CD4-positive, CD25-positive, alpha-beta regulatory T cell (primary cell): ENCODE results near the gene GATA6. TPM values are rescaled to one million over a fixed set of nuclear protein-coding genes. Genes with fewer than 3 reads are reported as not detected.

Source experiments
- ATAC-seq, 2 donors: fragments of 150-1000 bp; cut with Tn5 transposase; one replicate each; pipeline ENCODE4 v1.10.0; 2021; ENCODE audit warnings: low read depth in 2 of 2, moderate number of reproducible peaks in 2 of 2, moderate library complexity in 1 of 2
- DNase-seq, 3 donors: peaks; one replicate each; pipeline versions ENCODE4 v3.0.0 to v3.0.0-alpha.2; 2012 to 2022; ENCODE audit warnings: mixed read lengths in 1 of 3
- H3K27ac ChIP-seq: one replicate; pipeline ENCODE4 v1.7.0; 2013; ENCODE audit warnings: mild to moderate bottlenecking, low read length; ENCODE audit not compliant: insufficient read depth, poor library complexity, severe bottlenecking
- H3K27me3 ChIP-seq: one replicate; pipeline ENCODE4 v1.7.0; 2013; ENCODE audit warnings: low read length; ENCODE audit not compliant: control insufficient read depth, insufficient read depth
- H3K36me3 ChIP-seq: one replicate; pipeline ENCODE4 v1.7.0; 2013; ENCODE audit warnings: mild to moderate bottlenecking, low read length, moderate library complexity; ENCODE audit not compliant: control insufficient read depth, insufficient read depth
- H3K4me1 ChIP-seq: 2 replicates; pipeline ENCODE4 v1.7.0; 2013; ENCODE audit warnings: mild to moderate bottlenecking, low read length; ENCODE audit not compliant: insufficient read depth, control insufficient read depth, poor library complexity, severe bottlenecking
- H3K4me3 ChIP-seq: one replicate; pipeline ENCODE4 v1.7.0; 2013; ENCODE audit warnings: low read depth, mild to moderate bottlenecking, low read length, moderate library complexity
- H3K9me3 ChIP-seq, 2 experiments: 1 replicate in 1 of 2; 2 replicates in 1 of 2; pipeline ENCODE4 v1.7.0; 2013; ENCODE audit warnings: low read length in 2 of 2, mild to moderate bottlenecking in 1 of 2, moderate library complexity in 1 of 2; ENCODE audit not compliant: control insufficient read depth in 2 of 2
- H3K27ac Mint-ChIP-seq, 3 donors: one replicate each; pipeline ENCODE4 v1.8.0; 2020 to 2022; ENCODE audit warnings: mild to moderate bottlenecking in 3 of 3, mixed read lengths in 3 of 3, moderate library complexity in 2 of 3
- H3K27me3 Mint-ChIP-seq: one replicate; pipeline ENCODE4 v1.8.0; 2022; ENCODE audit warnings: mild to moderate bottlenecking, mixed read lengths
- H3K36me3 Mint-ChIP-seq: one replicate; pipeline ENCODE4 v1.8.0; 2020; ENCODE audit warnings: mixed read lengths
- H3K4me1 Mint-ChIP-seq, 4 donors: one replicate each; pipeline ENCODE4 v1.8.0; 2020 to 2022; ENCODE audit warnings: mixed read lengths in 4 of 4, mild to moderate bottlenecking in 1 of 4
- H3K4me3 Mint-ChIP-seq, 4 donors: one replicate each; pipeline ENCODE4 v1.8.0; 2020 to 2022; ENCODE audit warnings: mild to moderate bottlenecking in 4 of 4, mixed read lengths in 4 of 4, moderate library complexity in 3 of 4
- H3K9me3 Mint-ChIP-seq, 7 donors: one replicate each; pipeline ENCODE4 v1.8.0; 2020 to 2022; ENCODE audit warnings: mixed read lengths in 7 of 7, mild to moderate bottlenecking in 3 of 7, moderate library complexity in 2 of 7
- polyA plus RNA-seq, 4 donors: library from polyadenylated mRNA; unstranded; fragments of 300-500 nt; fragmentation: Illumina TruSeq; gene quantifications; one replicate each; pipeline ENCODE4 v1.2.3, GENCODE V29; 2021
- total RNA-seq: library from RNA; stranded (reverse); gene quantifications from one replicate; pipeline ENCODE4 v1.2.3, GENCODE V29; 2022

Gene GATA6
- total and polyA plus RNA-seq, 5 donors from 2014 or later, result 0.10 TPM; not detected in 4

DNA sequence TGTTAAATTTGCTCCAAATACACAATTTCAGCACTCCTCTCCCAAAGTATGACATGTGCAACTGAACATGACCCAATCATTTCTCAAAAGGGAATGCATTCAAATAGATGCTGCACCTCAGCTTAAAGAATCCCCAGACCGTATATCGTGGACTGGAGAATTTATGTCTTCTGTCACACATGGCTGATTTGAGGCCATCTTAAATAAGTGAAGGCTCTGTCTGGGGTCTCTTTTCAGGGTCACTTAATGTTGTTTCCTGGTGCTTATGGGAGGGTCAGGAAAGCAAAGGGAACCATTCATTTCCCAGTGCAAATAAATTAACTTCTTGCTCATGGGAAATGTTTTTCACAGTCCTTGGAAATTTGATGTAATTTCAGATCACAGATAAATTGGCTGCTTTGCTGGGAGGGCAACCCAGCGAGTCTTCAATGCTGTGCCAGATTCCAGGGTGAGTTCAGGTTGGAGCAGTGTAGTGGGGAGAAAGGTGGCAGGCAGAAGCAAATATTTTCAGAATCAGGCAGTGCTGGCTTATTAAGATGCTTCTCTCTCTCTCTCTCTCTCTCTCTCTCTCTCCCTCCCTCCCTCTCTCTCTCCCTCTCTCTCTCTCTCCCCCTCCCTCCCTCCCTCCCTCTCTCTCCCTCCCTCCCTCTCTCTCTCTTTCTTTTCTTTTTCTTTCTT lies 34.3 kb downstream of the GATA6 start:
- DNase-seq, result no peak
- H3K4me3 ChIP-seq, result no peak overlapping the region
- no peaks in the 10 kb centered on the region for H3K9me3 ChIP-seq
- H3K27ac ChIP-seq, result no peak overlapping the region
- Mint-ChIP-seq H3K9me3 (peaks cover 0 to 1% (median 0%) of the 10 kb centered on the region in 7 donors), H3K27ac (no peak overlapping the region), H3K36me3 (no peaks in the 10 kb centered on the region), H3K4me3 (no peak overlapping the region), H3K4me1 (no peaks in the 10 kb centered on the region), H3K27me3 (peaks cover 14% of the 10 kb centered on the region)
- H3K4me1 ChIP-seq, result no peaks in the 10 kb centered on the region
- ATAC-seq, result no peak
- no peaks in the 10 kb centered on the region for H3K36me3 ChIP-seq
- H3K27me3 ChIP-seq, result no peaks in the 10 kb centered on the region

GRCh38 chr18:22204214-22204536 lies 34.8 kb downstream of the GATA6 start:
- Mint-ChIP-seq H3K27ac (no peak overlapping the region), H3K4me3 (no peak overlapping the region)

GRCh38 chr18:22204996-22205395 lies 35.6 kb downstream of the GATA6 start:
- Mint-ChIP-seq H3K4me1 (no peaks in the 10 kb centered on the region), H3K9me3 (peaks cover 0 to 1% (median 0%) of the 10 kb centered on the region in 7 donors)

More at GRCh38 chr18:22204214-22204536, 34.8 kb downstream of the GATA6 start:
- H3K36me3 Mint-ChIP-seq, result no peaks in the 10 kb centered on the region
- H3K27ac ChIP-seq, result no peak overlapping the region
- no peaks in the 10 kb centered on the region for H3K4me1 ChIP-seq
- H3K9me3 Mint-ChIP-seq, result peaks cover 0 to 1% (median 0%) of the 10 kb centered on the region in 7 donors
- DNase-seq, result no peak
- no peak for ATAC-seq
- H3K27me3 Mint-ChIP-seq, result peaks cover 14% of the 10 kb centered on the region
- no peaks in the 10 kb centered on the region for H3K4me1 Mint-ChIP-seq
- H3K9me3 ChIP-seq, result no peaks in the 10 kb centered on the region
- H3K36me3 ChIP-seq, result no peaks in the 10 kb centered on the region
- no peaks in the 10 kb centered on the region for H3K27me3 ChIP-seq
- no peak overlapping the region for H3K4me3 ChIP-seq

GRCh38 chr18:22207021-22207758 lies 37.8 kb downstream of the GATA6 start:
- Mint-ChIP-seq H3K4me1 (no peaks in the 10 kb centered on the region), H3K27me3 (peaks cover 10% of the 10 kb centered on the region), H3K36me3 (no peaks in the 10 kb centered on the region), H3K27ac (no peak overlapping the region), H3K9me3 (peaks cover 0 to 1% (median 0%) of the 10 kb centered on the region in 7 donors), H3K4me3 (no peak overlapping the region)
- ATAC-seq (no peak), DNase-seq (no peak)
- no peak overlapping the region for H3K4me3 ChIP-seq
- H3K4me1 ChIP-seq, result no peaks in the 10 kb centered on the region
- no peaks in the 10 kb centered on the region for H3K27me3 ChIP-seq
- H3K9me3 ChIP-seq, result no peaks in the 10 kb centered on the region
- H3K27ac ChIP-seq, result no peak overlapping the region
- no peaks in the 10 kb centered on the region for H3K36me3 ChIP-seq

More at GRCh38 chr18:22204996-22205395, 35.6 kb downstream of the GATA6 start:
- Mint-ChIP-seq H3K27me3 (peaks cover 14% of the 10 kb centered on the region), H3K36me3 (no peaks in the 10 kb centered on the region), H3K4me3 (no peak overlapping the region), H3K27ac (peak overlapping the region in 1 of 3 donors; percentile 31)
- Histone ChIP-seq H3K27ac (no peak overlapping the region), H3K4me1 (no peaks in the 10 kb centered on the region), H3K4me3 (no peak overlapping the region), H3K36me3 (no peaks in the 10 kb centered on the region), H3K9me3 (no peaks in the 10 kb centered on the region), H3K27me3 (no peaks in the 10 kb centered on the region)
- no peak for DNase-seq
- ATAC-seq, result no peak

DNA sequence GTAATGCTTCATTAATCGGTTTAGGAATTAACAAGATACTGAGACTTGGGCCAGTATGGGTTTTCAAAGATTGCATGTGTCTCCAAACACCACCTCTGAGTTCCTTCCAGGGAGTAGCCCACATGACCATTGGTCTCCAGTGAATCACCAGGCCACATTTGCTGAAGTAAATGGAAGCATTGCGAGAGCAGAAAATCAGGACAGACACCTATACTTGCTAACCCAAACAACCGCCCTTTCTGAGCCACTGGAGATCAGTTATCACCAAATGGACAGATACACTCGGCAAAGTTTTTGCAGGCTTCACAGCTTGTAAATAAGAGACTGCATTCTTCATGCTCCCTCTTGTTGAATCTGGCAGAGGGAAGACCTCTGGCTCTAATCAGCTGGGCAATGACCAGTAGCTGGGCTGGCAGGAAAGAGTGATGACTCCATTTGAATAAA lies 40.9 kb downstream of the GATA6 start:
- Mint-ChIP-seq H3K27ac (no peak overlapping the region), H3K9me3 (peaks cover 0 to 1% (median 0%) of the 10 kb centered on the region in 7 donors), H3K4me3 (no peak overlapping the region)

GRCh38 chr18:22211657-22212056 lies 42.3 kb downstream of the GATA6 start:
- Mint-ChIP-seq H3K27ac (no peak overlapping the region), H3K4me3 (no peak overlapping the region), H3K36me3 (no peaks in the 10 kb centered on the region), H3K4me1 (no peaks in the 10 kb centered on the region), H3K9me3 (peaks cover 0 to 1% (median 0%) of the 10 kb centered on the region in 7 donors), H3K27me3 (no peaks in the 10 kb centered on the region)
- DNase-seq (no peak), ATAC-seq (no peak)
- H3K4me1 ChIP-seq, result no peaks in the 10 kb centered on the region
- no peaks in the 10 kb centered on the region for H3K9me3 ChIP-seq
- no peaks in the 10 kb centered on the region for H3K27me3 ChIP-seq
- no peaks in the 10 kb centered on the region for H3K36me3 ChIP-seq
- no peak overlapping the region for H3K4me3 ChIP-seq
- no peak overlapping the region for H3K27ac ChIP-seq

More for the DNA sequence above, 40.9 kb downstream of the GATA6 start:
- DNase-seq (no peak), ATAC-seq (no peak)
- Mint-ChIP-seq H3K4me1 (no peaks in the 10 kb centered on the region), H3K36me3 (no peaks in the 10 kb centered on the region), H3K27me3 (peaks cover 1% of the 10 kb centered on the region)
- Histone ChIP-seq H3K9me3 (no peaks in the 10 kb centered on the region), H3K36me3 (no peaks in the 10 kb centered on the region), H3K27ac (no peak overlapping the region), H3K27me3 (no peaks in the 10 kb centered on the region), H3K4me3 (no peak overlapping the region), H3K4me1 (no peaks in the 10 kb centered on the region)

- peaks cover 0 to 1% (median 0%) of the 10 kb centered on the region in 7 donors for H3K9me3 Mint-ChIP-seq
- ATAC-seq, result no peak
Measured at GRCh38 chr18:22213333-22213973, 44.1 kb downstream of the GATA6 start.

More at GRCh38 chr18:22213333-22213973, 44.1 kb downstream of the GATA6 start:
- no peaks in the 10 kb centered on the region for H3K27me3 ChIP-seq
- Mint-ChIP-seq H3K36me3 (no peaks in the 10 kb centered on the region), H3K4me1 (no peaks in the 10 kb centered on the region), H3K27me3 (no peaks in the 10 kb centered on the region), H3K27ac (no peak overlapping the region), H3K4me3 (no peak overlapping the region)
- no peaks in the 10 kb centered on the region for H3K9me3 ChIP-seq
- H3K4me1 ChIP-seq, result no peaks in the 10 kb centered on the region
- H3K36me3 ChIP-seq, result no peaks in the 10 kb centered on the region
- DNase-seq, result no peak
- H3K27ac ChIP-seq, result no peak overlapping the region
- H3K4me3 ChIP-seq, result no peak overlapping the region
